HEK293 (cell line): ENCODE measurements around the gene XYLB.

ENCODE experiments used
- HOXA7 ChIP-seq: sonication (generic); formaldehyde crosslinking; IDR thresholded peaks from 2 replicates; pipeline ENCODE4 v1.8.1; 2022; ENCODE audit warnings: missing genetic modification reagents, borderline replicate concordance
- KLF10 ChIP-seq: fragments of 450-650 bp; IDR thresholded peaks from 2 replicates; pipeline ENCODE4 v1.5.1; 2018; ENCODE audit warnings: missing biosample characterization, mild to moderate bottlenecking, missing genetic modification characterization
- PATZ1 ChIP-seq: fragments of 450-650 bp; formaldehyde crosslinking; IDR thresholded peaks from 2 replicates; pipeline ENCODE4 v1.5.1; 2016; ENCODE audit warnings: missing biosample characterization, missing genetic modification characterization
- REPIN1 ChIP-seq: fragments of 450-650 bp; formaldehyde crosslinking; IDR thresholded peaks from 2 replicates; pipeline ENCODE4 v1.5.1; 2017; ENCODE audit warnings: missing biosample characterization, missing genetic modification characterization, low read depth
- SCRT2 ChIP-seq: fragments of 450-650 bp; formaldehyde crosslinking; IDR thresholded peaks from 2 replicates; pipeline ENCODE4 v1.5.1; 2016; ENCODE audit warnings: missing biosample characterization, missing genetic modification characterization
- ZBTB6 ChIP-seq: fragments of 450-650 bp; formaldehyde crosslinking; IDR thresholded peaks from 2 replicates; pipeline ENCODE4 v1.5.1; 2017; ENCODE audit warnings: missing biosample characterization, missing genetic modification characterization
- ZNF133 ChIP-seq: fragments of 450-650 bp; formaldehyde crosslinking; IDR thresholded peaks from 2 replicates; pipeline ENCODE4 v1.5.1; 2016; ENCODE audit warnings: missing biosample characterization, missing genetic modification characterization
- ZNF146 ChIP-seq: fragments of 450-650 bp; formaldehyde crosslinking; IDR thresholded peaks from 2 replicates; pipeline ENCODE4 v1.5.1; 2016; ENCODE audit warnings: missing biosample characterization, missing genetic modification characterization
- ZNF274 ChIP-seq, 2 experiments: fragments of 200-500 bp in 1 of 2; fragments of 450-650 bp in 1 of 2; sonication (Bioruptor generic) in 1 of 2; formaldehyde crosslinking in 1 of 2; IDR thresholded peaks; 2 replicates each; pipeline versions ENCODE4 v1.5.1 to v1.6.1; 2014 to 2016; ENCODE audit warnings: borderline replicate concordance in 1 of 2, inconsistent platforms in 1 of 2, low read length in 1 of 2, missing biosample characterization in 1 of 2, missing genetic modification characterization in 1 of 2
- ZNF280C ChIP-seq: fragments of 450-650 bp; formaldehyde crosslinking; IDR thresholded peaks from 2 replicates; pipeline ENCODE4 v1.5.1; 2016; ENCODE audit warnings: missing biosample characterization, missing genetic modification characterization
- ZNF391 ChIP-seq: fragments of 450-650 bp; formaldehyde crosslinking; IDR thresholded peaks from 2 replicates; pipeline ENCODE4 v1.5.1; 2016; ENCODE audit warnings: low read depth, missing biosample characterization, missing genetic modification characterization, borderline replicate concordance
- ZNF792 ChIP-seq: fragments of 450-650 bp; formaldehyde crosslinking; IDR thresholded peaks from 2 replicates; pipeline ENCODE4 v1.5.1; 2016; ENCODE audit warnings: missing biosample characterization, missing genetic modification characterization
- TF ChIP-seq, protein P1 (sequence below): fragments of 450-650 bp; formaldehyde crosslinking; IDR thresholded peaks from 2 replicates; pipeline ENCODE4 v1.5.1; 2016; ENCODE audit warnings: missing biosample characterization, missing genetic modification characterization

DNA sequence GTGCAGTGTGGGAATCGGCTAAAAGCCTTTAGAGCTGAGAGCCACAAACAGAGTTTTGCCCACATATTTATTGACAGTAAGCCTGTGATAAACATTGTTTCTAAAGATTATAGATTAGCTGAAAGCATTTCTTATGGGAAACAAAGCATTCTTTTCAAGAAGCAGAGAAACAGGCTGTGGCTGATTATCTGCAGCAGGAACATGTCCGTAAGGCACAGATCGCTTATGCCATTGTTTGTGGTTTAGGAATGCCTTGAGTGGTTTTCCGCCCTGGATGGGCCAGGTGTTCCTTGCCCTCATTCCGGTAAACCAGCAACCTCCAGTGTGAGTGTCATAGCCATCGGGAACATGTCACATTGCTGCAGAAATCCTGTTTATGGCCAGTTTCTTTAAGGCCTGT, 12.5 kb downstream of the XYLB start:
- no peak for TF ChIP-seq ZNF391 (tag by site-specific recombination)
- TF ChIP-seq, protein P1, sequence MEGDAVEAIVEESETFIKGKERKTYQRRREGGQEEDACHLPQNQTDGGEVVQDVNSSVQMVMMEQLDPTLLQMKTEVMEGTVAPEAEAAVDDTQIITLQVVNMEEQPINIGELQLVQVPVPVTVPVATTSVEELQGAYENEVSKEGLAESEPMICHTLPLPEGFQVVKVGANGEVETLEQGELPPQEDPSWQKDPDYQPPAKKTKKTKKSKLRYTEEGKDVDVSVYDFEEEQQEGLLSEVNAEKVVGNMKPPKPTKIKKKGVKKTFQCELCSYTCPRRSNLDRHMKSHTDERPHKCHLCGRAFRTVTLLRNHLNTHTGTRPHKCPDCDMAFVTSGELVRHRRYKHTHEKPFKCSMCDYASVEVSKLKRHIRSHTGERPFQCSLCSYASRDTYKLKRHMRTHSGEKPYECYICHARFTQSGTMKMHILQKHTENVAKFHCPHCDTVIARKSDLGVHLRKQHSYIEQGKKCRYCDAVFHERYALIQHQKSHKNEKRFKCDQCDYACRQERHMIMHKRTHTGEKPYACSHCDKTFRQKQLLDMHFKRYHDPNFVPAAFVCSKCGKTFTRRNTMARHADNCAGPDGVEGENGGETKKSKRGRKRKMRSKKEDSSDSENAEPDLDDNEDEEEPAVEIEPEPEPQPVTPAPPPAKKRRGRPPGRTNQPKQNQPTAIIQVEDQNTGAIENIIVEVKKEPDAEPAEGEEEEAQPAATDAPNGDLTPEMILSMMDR = no peak
- no peak for TF ChIP-seq HOXA7 (CRISPR knock-in tag)
- TF ChIP-seq KLF10 (tag by site-specific recombination) = no peak
- TF ChIP-seq ZNF792 (tag by site-specific recombination) = no peak
- no peak for TF ChIP-seq REPIN1 (tag by site-specific recombination)
- TF ChIP-seq SCRT2 (tag by site-specific recombination) = no peak
- no peak for TF ChIP-seq ZNF146 (tag by site-specific recombination)
- TF ChIP-seq ZNF280C (tag by site-specific recombination) = no peak
- no peak for TF ChIP-seq ZNF274 (IDR thresholded peaks at IDR 0.05; ENCODE audit: low read length)
- TF ChIP-seq ZNF274 (tag by site-specific recombination; IDR thresholded peaks at IDR 0.05; ENCODE audit: borderline replicate concordance) = no peak
- TF ChIP-seq ZBTB6 (tag by site-specific recombination) = no peak
- no peak for TF ChIP-seq PATZ1 (tag by site-specific recombination)
- no peak for TF ChIP-seq ZNF133 (tag by site-specific recombination)
